EL (cell line): ENCODE measurements around the gene LRBA.
"Not testable (repeated sequence)": the region's sequence is repeated elsewhere in the genome, so short reads cannot be mapped to it uniquely, and the experiment has no call there.

Experiments used
- DNase-seq: peaks from one replicate; pipeline ENCODE4 v3.0.0-alpha.2; 2016

Gene LRBA

DNA sequence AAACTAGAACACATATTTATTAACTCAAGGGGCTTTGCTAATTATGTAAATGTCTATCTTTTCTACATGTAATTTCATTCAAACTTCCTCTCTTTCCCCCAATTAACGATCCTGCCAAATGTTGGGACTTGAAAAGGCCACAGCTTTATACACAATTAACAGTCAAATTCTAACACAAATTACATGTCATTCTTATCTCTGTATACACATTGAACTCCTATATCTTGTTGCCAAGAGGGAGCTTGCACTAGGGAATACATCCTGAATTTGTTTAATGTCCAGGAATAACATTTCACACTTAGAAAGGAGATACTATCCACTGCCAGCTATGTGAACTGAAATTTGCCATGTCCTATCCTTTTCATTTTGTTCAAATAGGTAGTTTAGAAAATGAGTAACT lies 472.0 kb downstream of the LRBA start:
- no peak for DNase-seq

GRCh38 chr4:150541681-150542080 lies 473.4 kb downstream of the LRBA start:
- no peak for DNase-seq

GRCh38 chr4:150540959-150541360 lies 474.1 kb downstream of the LRBA start:
- DNase-seq: no peak

GRCh38 chr4:150540536-150540935 lies 474.5 kb downstream of the LRBA start:
- DNase-seq: no peak

DNA sequence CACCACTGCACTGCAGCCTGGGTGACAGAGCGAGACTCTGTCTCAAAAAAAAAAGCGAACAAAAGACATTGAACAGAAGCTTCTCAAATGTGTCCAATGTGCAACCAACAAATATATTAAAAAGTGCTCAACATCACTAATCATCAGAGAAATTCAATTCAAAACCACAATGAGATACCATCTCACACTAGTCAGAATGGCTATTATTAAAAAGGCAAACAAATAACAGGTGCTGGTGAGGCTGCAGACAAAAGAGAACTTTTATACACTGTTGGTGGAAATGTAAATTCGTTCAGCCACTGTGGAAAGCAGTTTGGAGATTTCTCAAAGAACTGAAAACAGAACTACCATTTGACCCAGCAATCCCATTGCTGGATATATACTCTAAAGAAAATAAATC lies 477.2 kb downstream of the LRBA start:
- not testable (repeated sequence) for DNase-seq

GRCh38 chr4:150534818-150535217 lies 480.3 kb downstream of the LRBA start:
- no peak for DNase-seq

- peak; percentile 3 for DNase-seq
These were observed 481.4 kb downstream of the LRBA start for GRCh38 chr4:150533673-150534072.

DNA sequence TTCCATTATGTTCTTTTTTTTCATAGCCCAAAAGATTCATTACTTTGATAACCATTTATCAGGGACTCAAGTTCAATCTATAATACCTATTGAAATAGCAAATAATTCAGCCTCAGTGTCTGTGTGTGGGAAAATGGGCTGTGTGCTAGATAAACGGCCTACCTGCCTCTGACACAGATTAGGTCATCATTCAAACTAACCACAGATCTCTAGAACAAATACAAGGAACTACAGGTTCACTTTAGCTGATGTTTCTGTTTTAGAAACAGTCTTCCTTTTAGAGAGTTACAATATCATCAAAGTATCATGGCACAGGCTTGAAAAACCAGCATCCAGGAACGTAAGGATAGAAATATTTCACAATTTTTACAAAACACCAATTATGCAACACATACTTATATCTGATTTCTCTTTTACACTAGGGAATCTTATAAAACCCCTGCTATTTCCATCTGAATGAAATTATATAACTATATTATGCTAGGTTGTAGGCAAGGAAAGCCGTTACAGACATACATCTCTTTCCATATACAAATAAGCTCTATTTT lies 489.7 kb downstream of the LRBA start:
- no peak for DNase-seq

GRCh38 chr4:150518559-150518958 lies 496.5 kb downstream of the LRBA start:
- peak; percentile 18 for DNase-seq

DNA sequence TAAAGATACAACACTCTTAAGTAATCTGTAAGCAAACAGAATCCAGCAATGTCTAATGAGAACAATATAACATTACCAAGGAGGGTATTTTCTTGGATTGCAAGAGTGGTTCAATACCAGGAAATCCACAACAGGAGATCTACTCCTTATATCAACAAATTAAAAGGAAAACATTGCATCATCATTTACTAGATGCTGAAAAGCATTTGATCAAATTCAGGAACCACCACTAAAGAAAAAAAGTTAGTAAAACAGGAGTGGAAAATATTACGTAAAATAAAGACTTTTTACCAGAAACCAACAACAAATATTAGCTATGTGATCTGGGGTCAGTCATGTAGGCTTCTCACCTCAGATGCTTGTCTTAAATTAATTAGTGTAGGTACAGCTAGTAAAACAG lies 499.9 kb downstream of the LRBA start:
- no peak for DNase-seq

DNA sequence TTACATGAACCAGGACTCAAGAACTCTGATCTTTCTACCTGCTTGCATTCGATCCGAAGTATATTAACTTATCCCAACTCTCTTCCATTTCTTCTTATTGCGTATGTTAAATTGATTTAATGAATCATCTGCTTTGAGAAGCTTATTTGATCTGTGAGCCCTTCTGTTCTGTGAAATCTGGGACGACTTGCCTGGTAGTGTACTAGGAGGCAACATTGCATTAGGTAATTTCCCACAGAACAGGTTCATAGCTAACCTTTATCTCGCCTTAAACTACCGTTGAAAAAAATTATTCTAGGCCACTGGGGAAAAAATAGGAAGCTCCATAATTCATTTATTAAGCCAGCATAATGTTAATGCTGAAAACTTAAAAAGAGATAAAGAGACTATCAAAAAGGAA lies 500.4 kb downstream of the LRBA start:
- no peak for DNase-seq

- DNase-seq: peak; percentile 65
These were observed 504.8 kb downstream of the LRBA start for GRCh38 chr4:150510176-150510865.

DNA sequence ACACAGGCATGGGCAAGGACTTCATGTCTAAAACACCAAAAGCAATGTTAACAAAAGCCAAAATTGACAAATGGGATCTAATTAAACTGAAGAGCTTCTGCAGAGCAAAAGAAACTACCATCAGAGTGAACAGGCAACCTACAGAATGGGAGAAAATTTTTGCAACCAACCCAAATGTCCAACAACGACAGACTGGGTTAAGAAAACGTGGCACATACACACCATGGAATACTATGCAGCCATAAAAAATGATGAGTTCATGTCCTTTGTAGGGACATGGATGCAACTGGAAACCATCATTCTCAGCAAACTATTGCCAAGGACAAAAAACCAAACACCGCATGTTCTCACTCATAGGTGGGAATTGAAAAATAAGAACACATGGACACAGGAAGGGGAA lies 507.4 kb downstream of the LRBA start:
- not testable (repeated sequence) for DNase-seq

GRCh38 chr4:150501983-150502382 lies 513.1 kb downstream of the LRBA start:
- peak; percentile 4 for DNase-seq

DNA sequence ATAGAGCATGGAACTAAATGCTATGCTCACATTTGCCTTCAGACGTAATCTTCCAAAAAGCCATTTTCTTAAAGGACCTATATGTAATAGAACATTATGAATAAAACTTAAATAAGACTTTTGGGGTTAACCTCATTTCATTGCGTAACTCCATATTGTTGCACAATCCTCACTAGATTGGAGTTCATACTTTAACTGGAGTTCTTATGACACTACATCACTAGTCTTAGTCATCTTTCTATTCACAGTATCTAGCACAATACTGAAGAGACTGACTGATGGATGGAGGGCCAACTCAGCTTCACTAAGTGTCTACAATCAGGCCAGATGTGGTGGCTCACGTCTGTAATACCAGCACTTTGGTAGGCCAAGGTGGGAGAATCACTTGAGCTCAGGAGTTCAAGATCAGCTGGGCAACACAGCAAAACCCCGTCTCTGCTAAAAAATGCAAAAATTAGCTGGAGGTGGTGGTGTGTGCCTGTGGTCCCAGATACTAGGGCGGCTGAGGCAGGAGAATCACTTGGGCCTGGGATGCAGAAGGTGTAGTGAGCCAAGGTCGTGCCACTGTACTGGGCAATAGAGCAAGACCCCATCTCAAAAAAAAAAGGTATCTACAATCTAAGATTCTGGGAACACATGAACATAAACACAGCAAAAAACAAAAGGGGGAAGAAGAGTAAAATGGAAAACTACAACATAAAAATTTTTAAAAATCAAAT lies 513.9 kb downstream of the LRBA start:
- peak; percentile 79 for DNase-seq

DNA sequence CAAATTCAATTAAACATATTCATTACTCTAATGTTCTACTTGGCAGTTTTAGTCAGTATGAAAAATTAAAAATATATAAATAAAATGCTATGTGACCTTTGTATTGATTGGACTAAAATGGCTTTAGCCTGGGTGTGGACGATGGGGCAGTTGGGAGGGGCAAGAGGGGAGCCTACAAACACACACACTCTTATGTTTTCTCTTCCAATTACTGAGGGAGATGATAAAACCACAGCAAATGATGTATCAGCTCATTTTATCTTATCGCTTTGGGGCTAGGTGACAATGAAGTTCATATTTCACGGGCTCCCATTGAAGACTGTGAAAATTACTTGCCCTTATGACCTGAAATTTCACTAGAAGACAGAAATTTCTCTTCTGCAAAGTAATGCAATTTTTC lies 517.5 kb downstream of the LRBA start:
- DNase-seq: no peak

DNA sequence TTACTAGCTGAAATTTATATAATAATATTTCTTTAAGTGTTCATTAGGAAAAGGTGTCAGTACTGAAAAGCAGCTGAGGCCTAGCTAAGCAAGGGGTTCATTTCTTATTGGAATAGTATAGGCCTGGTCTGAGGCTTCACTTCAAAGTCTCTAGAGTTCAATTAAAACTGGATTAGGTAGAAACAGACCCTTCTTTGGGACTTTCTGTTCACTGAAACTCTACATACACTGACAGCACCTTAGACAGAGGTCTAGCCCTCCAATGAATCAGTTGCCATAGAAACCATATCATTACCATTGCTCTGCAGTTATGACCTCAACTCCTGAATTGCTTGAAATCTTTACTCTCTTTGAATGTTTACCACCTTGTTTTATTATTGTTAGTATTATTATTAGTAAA lies 519.5 kb downstream of the LRBA start:
- DNase-seq: no peak

- DNase-seq: peak; percentile 17
These were observed 521.2 kb downstream of the LRBA start for GRCh38 chr4:150493851-150494250.

GRCh38 chr4:150491132-150492049 lies 523.7 kb downstream of the LRBA start:
- no peak for DNase-seq

DNA sequence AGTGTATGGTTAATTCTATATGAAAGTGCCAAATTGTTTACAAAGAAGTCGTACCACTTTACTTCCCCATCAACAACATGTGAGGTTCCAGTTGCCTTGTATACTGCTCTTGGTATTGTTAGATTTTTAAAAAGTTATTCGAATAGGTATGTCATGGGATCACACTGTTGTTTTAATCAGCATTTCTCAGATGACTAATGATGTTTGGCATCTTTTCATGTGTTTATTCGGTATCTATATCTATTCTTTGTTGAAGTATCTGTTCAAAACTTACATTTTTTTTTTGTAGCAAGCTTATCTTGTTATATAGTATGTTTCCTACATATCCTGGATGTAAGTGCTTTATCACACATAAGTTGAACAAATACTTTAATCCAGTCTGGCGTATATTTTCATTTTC lies 532.5 kb downstream of the LRBA start:
- DNase-seq: no peak

DNA sequence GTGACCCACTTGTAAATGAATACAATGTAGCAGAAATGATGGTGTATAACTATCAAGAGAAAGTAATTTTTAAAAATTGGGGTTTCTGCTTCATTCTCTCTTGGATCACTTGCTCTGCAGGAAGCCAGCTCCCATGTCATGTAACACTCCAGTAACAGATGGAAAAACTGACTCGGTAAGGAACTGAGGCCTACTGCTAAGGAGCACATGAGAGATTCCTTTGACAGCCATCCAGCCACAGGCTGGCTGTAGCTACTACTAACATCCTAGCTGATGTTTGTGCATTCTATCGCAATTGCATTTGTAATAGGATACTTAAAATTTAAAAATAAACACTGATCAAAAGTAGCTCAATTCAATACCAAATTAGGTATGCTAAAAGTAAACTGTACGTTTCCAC lies 535.4 kb downstream of the LRBA start:
- DNase-seq: no peak

DNA sequence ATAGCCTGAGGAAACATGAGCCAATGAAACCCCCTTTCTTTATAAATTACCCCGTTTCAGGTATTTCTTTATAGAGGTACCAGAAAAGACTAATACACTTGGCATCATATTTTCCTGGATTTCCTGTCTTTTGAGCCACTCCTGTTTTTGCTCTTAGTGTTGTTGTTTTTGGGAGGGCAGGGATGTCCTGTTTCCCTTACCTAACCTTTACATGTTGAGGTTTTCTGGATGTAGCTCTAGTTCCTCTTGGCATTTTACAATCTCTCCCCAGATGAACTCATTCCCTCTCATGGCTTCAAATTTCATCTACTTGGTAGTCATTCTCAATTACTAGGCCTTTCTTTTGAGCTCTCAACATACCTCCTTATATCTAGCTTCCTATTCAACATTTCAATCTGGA lies 537.2 kb downstream of the LRBA start:
- DNase-seq: no peak

DNA sequence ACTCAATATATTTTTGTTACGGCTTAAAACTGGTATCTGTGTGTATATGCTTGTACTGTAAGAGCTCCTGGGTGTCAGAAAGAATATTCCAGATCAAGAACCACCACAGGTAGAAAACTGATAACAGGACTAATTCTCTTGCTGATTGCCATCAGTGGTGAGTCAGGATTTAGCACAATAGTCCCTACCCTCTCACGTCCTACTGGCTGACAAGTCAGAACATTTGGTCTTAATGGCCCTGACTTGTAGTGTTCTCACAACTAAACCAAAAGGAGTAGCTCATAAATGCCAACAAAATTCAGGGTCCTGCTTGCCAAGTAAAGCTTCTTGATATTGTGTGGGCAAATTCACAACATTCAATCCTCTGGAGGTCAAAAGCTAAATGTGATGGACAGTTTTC lies 538.3 kb downstream of the LRBA start:
- DNase-seq: no peak
